ENCODE data around the gene EXOC4.
"Not testable (repeated sequence)": the region's sequence is repeated elsewhere in the genome, so short reads cannot be mapped to it uniquely, and the experiment has no call there.

The EXOC4 gene

GRCh38 chr7:134056816-134057215 lies 803.9 kb downstream of the EXOC4 start:
- DNase-seq (ENCODE audit: low read depth in 2 of 3, low spot score in 2 of 3), result no peak

GRCh38 chr7:134058521-134058920 lies 805.6 kb downstream of the EXOC4 start:
- DNase-seq (ENCODE audit: low read depth in 2 of 3, low spot score in 2 of 3), result no peak

GRCh38 chr7:134058980-134059379 lies 806.1 kb downstream of the EXOC4 start:
- no peak for DNase-seq (ENCODE audit: low read depth in 2 of 3, low spot score in 2 of 3)

- DNase-seq (ENCODE audit: low read depth in 2 of 3, low spot score in 2 of 3), result no peak
Observed at GRCh38 chr7:134059921-134060320, 807.0 kb downstream of the EXOC4 start.

- no peak for DNase-seq (ENCODE audit: low read depth in 2 of 3, low spot score in 2 of 3)
Observed at GRCh38 chr7:134060874-134061273, 808.0 kb downstream of the EXOC4 start.

GRCh38 chr7:134062460-134062859 lies 809.6 kb downstream of the EXOC4 start:
- DNase-seq (ENCODE audit: low read depth in 2 of 3, low spot score in 2 of 3), result no peak

- no peak for DNase-seq (ENCODE audit: low read depth in 2 of 3, low spot score in 2 of 3)
Observed at GRCh38 chr7:134065415-134065814, 812.5 kb downstream of the EXOC4 start.

- DNase-seq (ENCODE audit: low read depth in 2 of 3, low spot score in 2 of 3), result no peak
Observed at GRCh38 chr7:134067164-134067563, 814.3 kb downstream of the EXOC4 start.

- DNase-seq (ENCODE audit: low read depth in 2 of 3, low spot score in 2 of 3), result no peak
Observed at GRCh38 chr7:134068670-134069069, 815.8 kb downstream of the EXOC4 start.

- no peak for DNase-seq (ENCODE audit: low read depth in 2 of 3, low spot score in 2 of 3)
Observed at GRCh38 chr7:134069187-134069586, 816.3 kb downstream of the EXOC4 start.

GRCh38 chr7:134070673-134071072 lies 817.8 kb downstream of the EXOC4 start:
- no peak for DNase-seq (ENCODE audit: low read depth in 2 of 3, low spot score in 2 of 3)

- no peak for DNase-seq (ENCODE audit: low read depth in 2 of 3, low spot score in 2 of 3)
Observed at GRCh38 chr7:134071355-134072331, 818.8 kb downstream of the EXOC4 start.

GRCh38 chr7:134073276-134073675 lies 820.4 kb downstream of the EXOC4 start:
- DNase-seq (ENCODE audit: low read depth in 2 of 3, low spot score in 2 of 3), result no peak

- DNase-seq (ENCODE audit: low read depth in 2 of 3, low spot score in 2 of 3), result no peak
Observed at GRCh38 chr7:134075799-134076198, 822.9 kb downstream of the EXOC4 start.

- DNase-seq (ENCODE audit: low read depth in 2 of 3, low spot score in 2 of 3), result not testable (repeated sequence)
Observed at GRCh38 chr7:134077560-134077959, 824.7 kb downstream of the EXOC4 start.

- DNase-seq (ENCODE audit: low read depth in 2 of 3, low spot score in 2 of 3), result no peak
Observed at GRCh38 chr7:134078991-134079390, 826.1 kb downstream of the EXOC4 start.

- DNase-seq (ENCODE audit: low read depth in 2 of 3, low spot score in 2 of 3), result no peak
Observed at GRCh38 chr7:134081695-134082094, 828.8 kb downstream of the EXOC4 start.

GRCh38 chr7:134083766-134084487 lies 831.0 kb downstream of the EXOC4 start:
- no peak for DNase-seq (ENCODE audit: low read depth in 2 of 3, low spot score in 2 of 3)

- no peak for DNase-seq (ENCODE audit: low read depth in 2 of 3, low spot score in 2 of 3)
Observed at GRCh38 chr7:134084488-134085144, 831.7 kb downstream of the EXOC4 start.

GRCh38 chr7:134085311-134085710 lies 832.4 kb downstream of the EXOC4 start:
- no peak for DNase-seq (ENCODE audit: low read depth in 2 of 3, low spot score in 2 of 3)

- DNase-seq (ENCODE audit: low read depth in 2 of 3, low spot score in 2 of 3), result no peak
Observed at GRCh38 chr7:134086998-134087735, 834.3 kb downstream of the EXOC4 start.

Data from activated CD8-positive, alpha-beta memory T cell treated with anti-CD3 and anti-CD28 coated beads for 48 hours (primary cell).